Heart left ventricle (tissue), 16 donors: ENCODE measurements around the gene ZKSCAN4. TPM values are rescaled to one million over a fixed set of nuclear protein-coding genes. Genes with fewer than 3 reads are reported as not detected.

Experiments
- ATAC-seq, 4 donors: fragments of 200-7000 bp; cut with Tn5 transposase; one replicate each; pipeline ENCODE4 v1.9.1; 2020 to 2022; ENCODE audit warnings: moderate library complexity in 4 of 4, mild to moderate bottlenecking in 3 of 4, moderate number of reproducible peaks in 1 of 4
- DNase-seq, 5 donors: peaks; one replicate each; pipeline ENCODE4 v3.0.0-alpha.2; 2020
- H3K27ac ChIP-seq, 12 donors: fragments of 200-600 bp; sonication (generic) in 4 of 12; one replicate each; pipeline versions ENCODE4 v1.5.0 to v1.8.0; 2016 to 2022; ENCODE audit warnings: mild to moderate bottlenecking in 2 of 12
- H3K27me3 ChIP-seq, 9 donors: fragments of 200-600 bp; sonication (generic) in 2 of 9; one replicate each; pipeline versions ENCODE4 v1.5.1 to v1.8.0; 2016 to 2022; ENCODE audit warnings: mild to moderate bottlenecking in 3 of 9
- H3K36me3 ChIP-seq, 9 donors: fragments of 200-600 bp; sonication (generic) in 2 of 9; one replicate each; pipeline versions ENCODE4 v1.5.0 to v1.8.0; 2018 to 2022; ENCODE audit warnings: mild to moderate bottlenecking in 2 of 9
- H3K4me1 ChIP-seq, 12 donors: fragments of 200-600 bp; sonication (generic) in 4 of 12; one replicate each; pipeline versions ENCODE4 v1.5.0 to v1.8.0; 2016 to 2022; ENCODE audit warnings: mild to moderate bottlenecking in 3 of 12
- H3K4me3 ChIP-seq, 12 donors: fragments of 200-600 bp; sonication (generic) in 4 of 12; one replicate each; pipeline versions ENCODE4 v1.5.0 to v1.8.0; 2017 to 2022; ENCODE audit warnings: mild to moderate bottlenecking in 9 of 12, moderate library complexity in 4 of 12
- H3K9me3 ChIP-seq, 12 donors: fragments of 200-600 bp; sonication (generic) in 4 of 12; one replicate each; pipeline versions ENCODE4 v1.5.0 to v1.8.0; 2016 to 2022; ENCODE audit warnings: mild to moderate bottlenecking in 1 of 12
- POLR2A ChIP-seq, 2 donors: fragments of 450-650 bp; IDR thresholded peaks; one replicate each; pipeline ENCODE4 v1.6.1; 2017; ENCODE audit warnings: antibody characterized with exemption in 2 of 2, mild to moderate bottlenecking in 2 of 2, moderate library complexity in 2 of 2
- WGBS, 4 donors: extraction: QIAGEN DNeasy Blood & Tissue Kit in 2 of 4; methylation state at CpG; one replicate each; pipeline versions ENCODE4 v1.1.5 to v1.1.7; 2013 to 2018; 5-methylcytosine and 5-hydroxymethylcytosine counted together
- intact Hi-C, 10 donors: fragments of 100-400 bp; cut with DNase I; formaldehyde crosslinking; loops; one replicate each; pipeline versions ENCODE4 v1.11.1 to v1.14.2; 2022
- polyA plus RNA-seq, 2 donors: library from polyadenylated mRNA; stranded (reverse); fragments of 200-250 nt; gene quantifications; one replicate each; pipeline ENCODE4 v1.2.3, GENCODE V29; 2013
- total RNA-seq, 9 donors: library from RNA; depleted of rRNA in 2 of 9; stranded (reverse); fragments of >200 nt in 2 of 9; fragmentation: NEBNext Ultra II Directional in 3 of 9; extraction: Animal tissue kit (Norgen Biotek cat#: 25700) in 3 of 9; gene quantifications; one replicate each; pipeline versions ENCODE4 v1.1.0 to v1.2.4, GENCODE V29; 2016 to 2023
- TF ChIP-seq, protein P1 (sequence below), 12 donors: fragments of 200-600 bp; sonication (generic) in 4 of 12; IDR thresholded peaks; one replicate each; pipeline versions ENCODE4 v1.5.0 to v1.8.0; 2018 to 2022; ENCODE audit warnings: antibody characterized with exemption in 12 of 12, mild to moderate bottlenecking in 5 of 12
- donor health status: ischemic (EF 13 %, LVEDD 7.1; RV severe dilation, severe dysfunction).
- donor health status: healthy with polysubstance abuse.
- donor health status: DM: no; HTN: yes; CAD: no.
- donor health status: DM: no; HTN: no; CAD: no.
- donor health status: ischemic (EF 25% LVEDD 6.9; RV normal size, moderate dysfunction).
- donor health status: ischemic (EF 25% LVEDD 5.7; RV mildly dilated, moderate dysfunction).
- donor health status: healthy.
- donor health status: DM: yes; HTN: yes; CAD: no.
- donor health status: ischemic (EF 35%, LVEDD 5.7; RV mildly dilated, moderate dysfunction).
- donor health status: nonischemic (EF 11% LVEDD 7.7; RV severe dilation, severe dysfunction).
- donor health status: DM: yes; HTN: yes; CAD: no.
- donor health status: PGD.
- donor health status: ischemic (EF 29% LVEDD 5.4; RV normal size, mild dysfunction).
- donor health status: nonischemic (EF 23%, LVEDD 6.1; RV moderate dilation, normal function).

The ZKSCAN4 gene
- total and polyA plus RNA-seq, 11 donors, result 1.5 to 5.0 (median 2.4) TPM

DNA sequence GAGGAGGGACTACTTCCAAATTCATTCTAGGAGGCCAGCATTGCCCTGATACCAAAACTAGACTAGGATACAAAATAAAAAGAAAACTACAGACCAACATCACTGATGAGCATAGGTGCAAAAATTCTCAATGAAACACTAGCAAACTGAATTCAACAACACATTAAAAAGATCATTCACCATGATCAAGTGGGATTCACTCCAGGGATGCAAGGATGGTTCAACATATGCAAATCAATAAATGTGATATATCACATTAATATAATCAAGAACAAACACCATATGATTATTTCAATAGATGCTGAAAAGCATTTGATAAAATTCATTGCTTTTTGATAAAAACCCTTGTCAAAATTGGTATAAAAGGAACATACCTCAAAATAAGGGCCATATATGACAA lies 39.5 kb upstream of the ZKSCAN4 start:
- intact Hi-C loops, result no loop called here
- TF ChIP-seq, protein P1, sequence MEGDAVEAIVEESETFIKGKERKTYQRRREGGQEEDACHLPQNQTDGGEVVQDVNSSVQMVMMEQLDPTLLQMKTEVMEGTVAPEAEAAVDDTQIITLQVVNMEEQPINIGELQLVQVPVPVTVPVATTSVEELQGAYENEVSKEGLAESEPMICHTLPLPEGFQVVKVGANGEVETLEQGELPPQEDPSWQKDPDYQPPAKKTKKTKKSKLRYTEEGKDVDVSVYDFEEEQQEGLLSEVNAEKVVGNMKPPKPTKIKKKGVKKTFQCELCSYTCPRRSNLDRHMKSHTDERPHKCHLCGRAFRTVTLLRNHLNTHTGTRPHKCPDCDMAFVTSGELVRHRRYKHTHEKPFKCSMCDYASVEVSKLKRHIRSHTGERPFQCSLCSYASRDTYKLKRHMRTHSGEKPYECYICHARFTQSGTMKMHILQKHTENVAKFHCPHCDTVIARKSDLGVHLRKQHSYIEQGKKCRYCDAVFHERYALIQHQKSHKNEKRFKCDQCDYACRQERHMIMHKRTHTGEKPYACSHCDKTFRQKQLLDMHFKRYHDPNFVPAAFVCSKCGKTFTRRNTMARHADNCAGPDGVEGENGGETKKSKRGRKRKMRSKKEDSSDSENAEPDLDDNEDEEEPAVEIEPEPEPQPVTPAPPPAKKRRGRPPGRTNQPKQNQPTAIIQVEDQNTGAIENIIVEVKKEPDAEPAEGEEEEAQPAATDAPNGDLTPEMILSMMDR (IDR thresholded peaks at IDR 0.05), result no peak
- no peak for TF ChIP-seq POLR2A (IDR thresholded peaks at IDR 0.05)
- DNase-seq (no peak), ATAC-seq (no peak)
- Histone ChIP-seq H3K4me1 (no peaks in the 10 kb centered on the region), H3K27me3 (no peaks in the 10 kb centered on the region), H3K9me3 (no peaks in the 10 kb centered on the region), H3K27ac (no peak overlapping the region), H3K4me3 (no peak overlapping the region), H3K36me3 (peaks cover 0 to 46% (median 21%) of the 10 kb centered on the region in 9 donors)

DNA sequence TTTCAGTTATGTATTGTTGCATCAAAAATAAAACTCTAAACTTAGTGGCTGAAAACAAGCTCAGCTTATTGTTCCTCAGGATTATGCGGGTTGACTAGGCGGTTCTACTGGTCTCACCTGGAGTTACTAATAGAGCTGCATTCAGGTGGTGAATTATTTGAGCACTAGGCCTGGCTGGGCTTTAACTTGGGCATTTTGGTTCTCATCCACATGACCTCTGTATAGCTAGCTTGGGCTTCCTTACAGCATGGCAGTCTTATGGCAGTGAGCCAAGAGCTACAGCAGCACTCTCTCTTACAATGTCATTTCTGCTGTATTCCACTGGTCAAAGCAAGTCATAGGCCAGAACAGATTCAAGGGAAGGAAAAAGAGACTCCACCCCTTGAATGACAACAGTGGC lies 30.9 kb upstream of the ZKSCAN4 start:
- intact Hi-C loops, result loop anchor here in 6 of 10 donors (5.0 to 10.0 kb wide), 6 partner anchors 52 to 74 kb away; partner anchors contain the start of genes ZSCAN31 (in 3 of the 6) and ZSCAN9 (in 1 of the 6)
- no peak for ATAC-seq

GRCh38 chr6:28281288-28282064 lies 29.4 kb upstream of the ZKSCAN4 start, which contains the start of gene PGBD1:
PGBD1 (plus strand) TSS chr6:28281572; CDS start chr6:28283814, 2,242 bp downstream.
- Histone ChIP-seq H3K27ac (peak within 1 kb of the TSS in 9 of 12 donors; percentile 29 to 76 (median 57)), H3K4me3 (peak within 1 kb of the TSS; percentile 59 to 88 (median 74)), H3K36me3 (peaks cover 0 to 45% (median 27%) of the 10 kb centered on the region in 9 donors), H3K9me3 (peaks cover 0 to 11% (median 0%) of the 10 kb centered on the region in 12 donors), H3K27me3 (no peaks in the 10 kb centered on the region), H3K4me1 (peaks cover 0 to 18% (median 7%) of the 10 kb centered on the region in 12 donors)
- intact Hi-C loops, result loop anchor here in 6 of 10 donors (5.0 to 10.0 kb wide), 6 partner anchors 53 to 76 kb away; partner anchors contain the start of genes ZSCAN31 (in 3 of the 6) and ZSCAN9 (in 1 of the 6)
- peak; percentile 68 to 99 (median 96) for ATAC-seq
- peak; percentile 73 to 90 (median 88) for DNase-seq
- WGBS, 4 donors, result 1% methylated on average over 27 to 50 of the region's 50 CpGs
- peak in 1 of 2 donors; percentile 47 for TF ChIP-seq POLR2A (IDR thresholded peaks at IDR 0.05)
- TF ChIP-seq, protein P1 (IDR thresholded peaks at IDR 0.05), result no peak

More for the DNA sequence above, 30.9 kb upstream of the ZKSCAN4 start:
- peaks cover 0 to 18% (median 7%) of the 10 kb centered on the region in 12 donors for H3K4me1 ChIP-seq
- WGBS, 4 donors, result 98 to 100% (median 98%) methylated on average over 2 of the region's 2 CpGs
- no peak for TF ChIP-seq POLR2A (IDR thresholded peaks at IDR 0.05)
- TF ChIP-seq, protein P1 (IDR thresholded peaks at IDR 0.05), result no peak
- no peak for DNase-seq
- no peaks in the 10 kb centered on the region for H3K27me3 ChIP-seq
- H3K36me3 ChIP-seq, result peaks cover 0 to 45% (median 40%) of the 10 kb centered on the region in 9 donors
- no peak overlapping the region for H3K27ac ChIP-seq
- no peak overlapping the region for H3K4me3 ChIP-seq
- peaks cover 0 to 11% (median 0%) of the 10 kb centered on the region in 12 donors for H3K9me3 ChIP-seq
